Stimulated activated naive CD4-positive, alpha-beta T cell (primary cell): ENCODE data around the gene RTL1.

Experiments
- DNase-seq, 6 experiments: peaks; one replicate each; lab custom pipeline; 2025; lab: John Stamatoyannopoulos, UW

RTL1 gene

DNA sequence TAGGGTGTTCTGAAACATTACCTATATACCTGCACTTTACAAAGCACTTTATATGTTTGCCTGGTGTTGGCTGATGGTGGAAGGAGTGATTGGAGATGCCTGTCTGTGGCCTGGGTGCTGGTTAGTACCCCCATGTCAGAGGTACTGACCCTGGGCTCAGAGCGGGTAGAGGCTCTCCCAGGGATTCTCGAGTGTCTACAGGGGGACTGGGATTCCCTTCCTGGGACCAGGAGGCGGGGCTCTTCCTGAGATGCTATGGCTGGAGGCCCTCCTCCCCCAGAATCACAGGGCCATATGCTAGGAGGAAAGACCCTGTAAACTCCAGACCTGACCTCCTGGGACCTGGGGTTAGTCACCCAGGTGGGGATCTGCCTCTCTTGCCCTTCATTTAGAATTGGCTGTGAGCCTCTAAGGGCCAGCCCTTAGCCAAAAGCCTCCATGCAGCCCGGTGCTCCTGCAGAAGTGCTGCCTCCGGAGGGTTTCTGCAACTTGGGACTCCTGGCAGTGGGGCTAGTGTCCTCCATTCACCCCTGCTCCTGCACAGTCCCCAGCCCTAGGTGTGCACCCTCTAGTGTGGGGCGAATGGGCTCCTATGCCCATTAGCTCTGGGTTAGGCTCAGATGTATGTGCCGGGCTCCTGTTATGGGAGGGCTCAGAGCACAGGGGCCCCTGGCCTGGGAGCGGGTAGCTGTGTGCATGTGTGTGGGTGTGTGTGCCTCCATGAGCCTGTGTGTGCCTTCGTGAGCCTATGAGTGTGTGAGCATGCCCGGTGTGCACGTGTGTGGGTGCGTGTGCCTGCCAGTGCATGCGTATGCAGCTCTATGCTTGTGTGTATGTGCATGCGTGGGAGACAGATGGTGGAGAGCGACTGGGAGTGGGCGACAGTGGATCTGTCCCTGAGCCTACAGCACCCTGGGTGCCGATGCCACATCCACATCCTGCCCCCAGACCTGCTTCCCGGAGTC lies 36.6 kb downstream of the RTL1 start:
- no peak for DNase-seq

DNA sequence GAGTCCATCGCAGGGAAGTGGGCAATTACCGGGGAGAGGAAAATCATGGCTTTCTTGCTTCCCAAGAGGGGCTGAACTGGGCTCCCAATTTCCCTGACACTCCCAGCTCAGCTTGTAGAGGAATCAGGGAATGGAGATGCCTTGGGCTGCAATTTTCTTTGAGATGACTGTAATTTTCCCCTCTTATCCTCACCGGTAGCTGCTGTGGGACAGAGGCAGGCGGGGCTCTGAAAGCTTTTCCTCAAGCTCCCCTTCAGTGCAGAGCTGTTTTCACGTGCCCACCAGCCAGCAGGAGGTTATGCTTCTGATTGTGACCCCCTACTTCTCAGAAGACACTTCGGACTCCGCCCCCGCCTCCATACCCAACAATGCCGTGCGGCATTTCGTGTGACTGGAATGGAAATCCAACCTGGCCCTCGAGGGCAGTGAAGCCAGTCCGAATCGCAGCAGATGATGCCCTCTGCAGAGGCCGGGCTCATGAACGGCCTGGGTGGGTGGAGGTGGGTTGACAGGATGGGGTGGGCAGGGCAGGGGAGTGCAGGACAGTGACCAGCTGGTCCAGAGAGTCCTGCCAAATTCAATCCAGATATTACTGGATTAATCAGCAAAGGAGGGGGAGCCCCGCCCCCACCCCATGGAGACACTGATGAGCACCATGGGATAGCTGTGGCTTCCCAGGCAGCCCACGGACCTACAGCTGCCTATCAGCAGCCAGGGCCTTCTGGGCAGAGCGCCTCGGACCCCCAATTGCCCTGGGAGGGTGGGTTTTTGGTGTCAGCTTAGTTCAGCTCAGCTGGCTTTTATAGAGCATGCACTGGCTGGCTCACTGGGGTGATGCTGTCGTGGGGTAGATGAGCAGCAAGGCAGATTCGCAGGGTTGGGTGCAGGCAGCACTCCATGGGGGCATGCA lies 37.6 kb downstream of the RTL1 start:
- no peak for DNase-seq

DNA sequence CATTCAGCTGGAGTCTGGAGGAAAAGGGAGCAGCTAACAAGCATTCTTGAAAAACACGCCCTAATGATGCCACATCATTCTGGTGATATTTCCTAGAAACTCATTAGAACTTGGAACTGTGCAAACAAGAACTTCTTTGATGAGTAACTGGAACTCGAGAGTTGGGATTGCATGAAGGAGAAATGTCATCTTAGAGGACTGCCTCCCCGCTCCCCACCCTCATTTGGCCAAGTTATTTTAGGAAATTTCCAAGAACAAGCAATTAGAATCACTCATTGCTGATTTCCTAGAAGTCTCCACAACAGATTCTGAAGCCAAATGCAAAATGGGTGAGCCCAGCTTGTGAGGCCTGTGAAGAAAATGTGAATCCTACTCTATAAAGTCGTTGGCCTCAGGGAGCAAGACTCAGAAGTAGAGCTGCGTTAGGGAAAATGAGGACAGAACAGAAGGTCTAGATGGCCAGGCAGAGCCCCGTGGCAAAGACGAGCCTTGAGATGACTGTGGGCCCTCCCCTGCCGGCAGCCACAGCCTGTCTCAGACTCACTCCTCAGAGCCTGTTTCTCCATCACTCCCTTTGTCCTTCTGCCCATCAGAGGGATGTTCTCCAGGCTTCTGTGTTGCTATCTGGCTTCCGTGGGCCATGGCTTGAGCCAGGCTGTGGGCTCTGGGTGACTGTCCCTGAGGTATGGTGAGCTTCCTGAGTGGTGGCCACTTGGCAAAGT lies 38.4 kb downstream of the RTL1 start:
- DNase-seq = no peak

DNA sequence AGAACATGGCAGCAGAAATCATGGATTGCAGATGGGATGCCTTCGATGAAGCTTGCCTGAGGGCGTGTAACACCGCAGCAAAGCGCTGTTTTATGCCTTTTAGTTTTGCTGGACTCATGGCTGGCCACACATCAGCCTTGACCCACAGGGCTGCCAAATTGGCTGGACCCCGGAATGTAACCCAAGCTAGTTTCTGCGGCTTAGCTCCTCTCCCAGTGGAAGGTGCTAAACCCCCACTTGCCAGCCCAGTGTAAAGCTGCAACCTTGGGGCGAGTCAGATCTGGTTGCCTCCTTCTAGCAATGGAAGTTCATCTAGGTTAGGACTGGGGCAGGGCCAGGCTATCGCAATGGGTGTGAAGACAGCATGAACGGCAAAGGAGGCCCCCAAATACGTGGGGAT lies 39.3 kb downstream of the RTL1 start:
- no peak for DNase-seq

GRCh38 chr14:100862793-100863192 lies 40.7 kb downstream of the RTL1 start:
- DNase-seq = no peak

DNA sequence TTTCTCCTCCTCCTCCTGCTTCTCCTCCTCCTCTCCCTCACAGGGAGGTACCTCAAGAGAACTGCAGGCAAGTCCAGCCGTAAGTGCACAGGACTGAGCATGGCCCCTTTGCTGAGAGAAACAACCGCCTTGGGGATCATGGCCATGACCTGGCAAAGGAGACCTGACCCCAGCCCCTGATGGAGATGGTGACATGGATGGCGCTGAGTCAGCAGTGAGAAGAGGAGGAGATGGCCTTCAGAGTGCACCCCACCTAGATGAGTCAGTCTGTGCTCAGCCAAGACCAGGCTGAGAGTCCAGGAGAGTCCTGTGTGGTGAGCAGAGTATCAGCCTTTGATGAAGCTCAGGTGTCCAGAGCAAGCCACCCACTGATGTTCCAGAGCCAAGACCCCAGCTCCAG lies 41.2 kb downstream of the RTL1 start:
- DNase-seq = no peak

GRCh38 chr14:100861937-100862247 lies 41.6 kb downstream of the RTL1 start:
- DNase-seq = no peak

- no peak for DNase-seq
Observed at GRCh38 chr14:100861188-100861936, 42.2 kb downstream of the RTL1 start.

GRCh38 chr14:100860556-100861187 lies 42.9 kb downstream of the RTL1 start:
- DNase-seq = no peak

DNA sequence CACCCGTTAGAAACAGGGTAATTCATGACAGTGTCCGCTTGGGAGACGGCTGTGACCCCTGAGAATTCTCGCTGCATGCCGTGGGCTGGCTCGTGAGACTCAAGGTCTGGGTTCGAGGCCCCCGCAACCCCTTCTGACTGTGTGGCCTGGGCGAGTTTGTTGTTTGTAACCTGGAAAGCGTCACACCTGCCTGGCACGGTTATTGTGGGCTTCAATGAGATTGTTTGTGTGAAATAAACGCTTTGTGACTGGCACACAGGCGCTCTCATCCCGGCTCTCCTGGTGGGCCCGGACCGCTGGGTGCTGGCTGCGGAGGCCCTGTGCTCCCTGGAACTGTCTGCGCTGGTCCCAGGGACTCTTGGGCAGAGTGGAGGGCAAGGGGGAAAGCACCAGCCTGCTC lies 43.7 kb downstream of the RTL1 start:
- no peak for DNase-seq

DNA sequence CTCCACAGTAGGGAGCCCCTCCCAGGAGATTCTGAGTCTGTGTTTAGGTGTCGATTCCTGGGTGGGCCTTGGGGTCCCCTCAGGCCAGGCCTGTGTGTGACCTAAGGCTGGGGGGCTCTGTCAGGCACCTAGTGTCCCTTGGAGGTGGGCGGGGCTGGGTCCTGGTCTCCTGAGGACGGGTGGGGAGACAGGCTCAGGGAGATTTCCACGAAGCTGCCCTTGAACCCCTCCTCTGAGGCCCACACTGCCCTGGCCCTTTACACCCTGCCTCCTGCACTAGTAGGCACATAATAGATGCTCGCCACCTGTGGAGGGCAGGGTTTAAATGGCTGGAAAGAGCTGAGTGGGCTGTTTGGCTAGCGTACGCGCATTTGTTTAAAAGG lies 44.7 kb downstream of the RTL1 start:
- no peak for DNase-seq

DNA sequence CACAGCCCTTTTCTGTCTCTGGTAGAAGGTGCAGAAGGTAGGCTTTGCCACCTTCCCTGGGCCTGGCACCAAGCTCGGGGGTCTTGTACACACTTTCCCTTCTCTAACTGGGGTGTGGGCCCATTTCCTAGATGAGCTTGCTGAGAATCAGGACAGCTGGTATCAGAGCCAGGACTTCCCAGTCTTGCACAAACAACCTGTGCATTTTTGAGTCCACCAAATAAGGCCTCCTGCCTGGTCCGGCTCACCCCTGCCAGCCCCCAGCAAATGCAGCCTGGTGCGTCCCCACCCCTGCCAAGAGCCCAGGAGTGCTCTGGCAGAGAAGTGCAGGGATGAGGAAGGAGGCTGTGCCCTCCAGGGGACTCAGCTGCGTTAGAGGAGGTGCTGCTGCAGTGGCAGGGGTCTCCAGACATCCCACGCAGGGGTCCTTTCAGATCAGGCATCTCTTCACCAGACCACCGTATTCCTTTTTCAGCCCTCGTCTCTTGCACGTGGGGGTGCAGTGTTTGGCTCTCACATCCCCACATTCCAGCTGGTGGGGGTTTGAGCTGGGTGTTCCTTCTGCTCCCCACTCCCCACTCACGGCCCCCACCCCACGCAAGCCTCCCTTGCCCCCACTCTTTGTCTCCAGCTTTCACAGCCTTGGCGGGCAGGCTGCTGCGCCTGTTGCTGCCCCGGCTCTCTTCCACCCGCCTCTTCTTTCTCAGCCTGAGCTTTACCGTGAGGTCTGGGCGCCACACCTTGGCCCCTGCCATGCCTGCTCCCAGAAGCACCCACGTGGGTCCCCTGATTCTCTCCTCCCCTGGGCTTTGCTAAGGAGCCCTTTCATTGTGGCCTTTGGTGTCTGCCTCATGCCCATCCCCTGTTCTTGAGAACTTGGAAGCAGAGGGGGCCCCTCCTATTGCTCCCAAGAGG lies 45.3 kb downstream of the RTL1 start:
- DNase-seq = no peak

DNA sequence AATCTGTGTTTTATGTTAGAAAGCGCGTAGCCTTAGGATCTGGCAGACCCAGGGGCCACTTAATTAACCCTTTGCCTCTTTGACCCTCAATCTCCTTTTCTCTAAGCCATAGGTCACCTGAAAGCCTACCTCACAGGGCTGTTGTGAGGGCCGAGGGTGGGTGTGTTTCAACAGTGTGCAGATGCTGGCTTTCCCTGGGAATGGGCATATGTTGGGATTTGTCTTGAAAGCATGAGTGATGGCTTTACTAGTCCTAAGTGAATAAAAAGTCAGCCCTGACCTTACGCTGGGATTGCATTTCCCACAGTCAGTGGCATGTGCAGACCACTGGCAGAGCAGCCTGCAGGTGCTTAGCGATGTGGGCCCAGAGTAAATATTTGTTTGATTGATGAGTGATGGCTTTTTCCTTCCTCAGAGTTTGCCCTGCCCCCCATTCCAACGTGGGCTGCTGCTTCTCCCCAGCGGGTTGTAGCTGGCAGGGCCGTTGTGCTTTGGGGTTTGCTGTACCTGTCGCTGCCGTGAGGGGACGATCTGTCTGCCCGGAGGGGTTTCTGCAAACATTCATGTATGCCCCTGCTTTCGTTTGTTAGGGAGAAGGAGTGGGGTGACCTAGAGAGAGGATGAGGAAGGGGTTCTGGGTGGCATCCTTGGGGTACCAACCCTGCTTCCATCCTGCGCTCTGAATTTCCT lies 46.1 kb downstream of the RTL1 start:
- no peak for DNase-seq

GRCh38 chr14:100856056-100856950 lies 47.2 kb downstream of the RTL1 start:
- no peak for DNase-seq

DNA sequence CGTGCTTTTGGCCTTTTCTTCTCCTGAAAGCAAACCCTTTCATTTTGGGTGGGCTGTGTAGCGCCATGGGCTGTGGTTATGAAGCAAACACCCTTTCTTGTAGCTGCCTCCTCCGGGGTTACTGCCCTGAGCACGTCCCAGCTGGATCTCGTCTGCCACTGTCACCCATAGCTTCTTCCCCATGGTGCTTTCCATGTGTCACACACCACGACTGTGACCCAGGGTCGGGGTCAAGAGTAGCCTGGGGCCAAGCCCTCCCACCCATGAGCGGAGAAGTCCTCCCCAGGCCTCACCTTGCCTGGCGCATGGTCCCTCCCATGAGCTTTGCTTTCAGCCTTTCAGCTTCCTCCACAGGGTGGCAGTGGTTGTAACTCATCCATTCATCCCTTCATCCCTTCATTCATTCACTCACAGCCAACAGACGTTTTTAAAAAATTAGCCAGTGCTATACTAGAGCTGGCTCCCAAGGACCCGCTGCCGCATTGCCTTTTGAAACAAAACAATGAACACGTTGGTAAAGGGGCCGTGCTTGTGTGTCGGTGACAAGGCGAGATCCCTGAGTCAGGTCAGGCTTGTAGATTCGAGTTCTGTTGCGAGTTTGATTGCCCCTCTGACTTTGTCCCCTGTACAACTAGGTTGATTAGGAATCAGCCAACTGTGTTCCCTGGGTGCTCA lies 48.1 kb downstream of the RTL1 start:
- no peak for DNase-seq

DNA sequence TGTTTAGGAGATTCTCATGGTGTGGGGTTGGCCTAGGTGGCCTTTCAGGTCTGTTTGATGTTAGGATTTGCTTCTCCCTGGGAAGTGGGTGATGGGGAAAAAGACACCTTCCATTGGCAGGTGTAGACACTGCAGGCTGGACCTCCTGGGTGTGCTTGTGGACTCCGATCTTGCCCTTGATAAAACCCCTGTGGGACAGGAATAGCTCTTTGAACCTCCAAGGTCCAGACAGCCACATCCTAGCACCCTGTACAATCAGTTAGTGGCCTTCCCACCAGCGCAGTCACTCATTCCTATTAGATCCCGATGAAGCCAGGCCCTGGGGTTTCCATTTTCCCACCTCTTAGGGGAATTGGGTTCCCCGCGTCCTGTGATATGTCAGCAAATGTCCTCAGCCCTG lies 49.1 kb downstream of the RTL1 start:
- DNase-seq = no peak

DNA sequence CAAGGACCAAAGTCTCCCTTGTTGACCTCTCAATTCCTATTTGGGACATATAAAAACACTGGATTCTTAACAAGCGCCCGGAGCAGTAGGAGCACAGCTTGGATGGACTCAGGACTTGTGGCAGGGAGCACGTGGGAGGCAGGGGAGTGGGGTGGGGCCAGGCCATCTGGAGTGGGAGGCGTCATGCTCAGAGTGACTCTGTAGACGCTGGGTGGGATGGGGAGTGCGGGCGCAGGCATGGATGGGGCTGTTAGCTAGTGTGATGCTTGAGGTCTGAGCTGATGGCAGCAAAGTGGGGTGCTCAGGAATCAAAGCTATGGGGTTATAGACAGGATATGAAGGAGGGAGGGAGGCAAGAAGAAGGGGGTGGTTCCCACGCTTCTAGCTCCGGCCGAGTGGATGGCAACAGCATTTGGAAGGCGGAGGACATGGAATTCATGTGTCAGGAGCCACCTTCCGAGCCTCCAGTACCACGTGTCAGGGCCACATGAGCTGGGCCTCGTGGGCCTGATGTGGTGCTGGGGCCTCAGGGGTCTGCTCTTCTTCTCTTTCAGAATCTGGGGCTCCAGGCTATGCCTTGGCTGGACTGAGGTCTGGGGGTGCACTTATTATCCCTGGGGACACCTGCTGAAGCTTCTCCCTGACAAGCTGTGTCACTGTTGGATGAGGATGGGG lies 51.4 kb downstream of the RTL1 start:
- no peak for DNase-seq
